ENCODE data around the gene PIANP.
"Not testable (repeated sequence)": the region's sequence is repeated elsewhere in the genome, so short reads cannot be mapped to it uniquely, and the experiment has no call there.

The PIANP gene

GRCh38 chr12:6724409-6724797 lies 23.8 kb upstream of the PIANP start:
- DNase-seq (ENCODE audit: low spot score): peak; percentile 64
- TF ChIP-seq CTCF (IDR thresholded peaks at IDR 0.05; ENCODE audit: borderline replicate concordance, control extremely low read depth, extremely low read depth, insufficient read depth, missing control alignments): no peak
- in situ Hi-C loops (cut with MboI; ENCODE audit: low sequenced_read_pairs, unreplicated experiment): no loop called here

- in situ Hi-C loops (cut with MboI; ENCODE audit: low sequenced_read_pairs, unreplicated experiment): no loop called here
- peak; percentile 9 for TF ChIP-seq CTCF (IDR thresholded peaks at IDR 0.05; ENCODE audit: borderline replicate concordance, control extremely low read depth, extremely low read depth, insufficient read depth, missing control alignments)
- DNase-seq (ENCODE audit: low spot score): peak; percentile 98
Measured at GRCh38 chr12:6723607-6724408, 23.2 kb upstream of the PIANP start, which contains the start of gene COPS7A. TSS of gene COPS7A (plus strand) at chr12:6724046. CDS start at chr12:6724657, 611 bp downstream.

GRCh38 chr12:6722863-6723262 lies 22.2 kb upstream of the PIANP start:
- in situ Hi-C loops (cut with MboI; ENCODE audit: low sequenced_read_pairs, unreplicated experiment): no loop called here
- TF ChIP-seq CTCF (IDR thresholded peaks at IDR 0.05; ENCODE audit: borderline replicate concordance, control extremely low read depth, extremely low read depth, insufficient read depth, missing control alignments): no peak
- DNase-seq (ENCODE audit: low spot score): no peak

GRCh38 chr12:6716874-6717437 lies 16.3 kb upstream of the PIANP start:
- no peak for DNase-seq (ENCODE audit: low spot score)
- in situ Hi-C loops (cut with MboI; ENCODE audit: low sequenced_read_pairs, unreplicated experiment): no loop called here
- TF ChIP-seq CTCF (IDR thresholded peaks at IDR 0.05; ENCODE audit: borderline replicate concordance, control extremely low read depth, extremely low read depth, insufficient read depth, missing control alignments): no peak

GRCh38 chr12:6716031-6716873 lies 15.6 kb upstream of the PIANP start:
- in situ Hi-C loops (cut with MboI; ENCODE audit: low sequenced_read_pairs, unreplicated experiment): not testable (repeated sequence)

GRCh38 chr12:6708960-6709394 lies 8.4 kb upstream of the PIANP start:
- no peak for TF ChIP-seq CTCF (IDR thresholded peaks at IDR 0.05; ENCODE audit: borderline replicate concordance, control extremely low read depth, extremely low read depth, insufficient read depth, missing control alignments)
- no peak for DNase-seq (ENCODE audit: low spot score)
- in situ Hi-C loops (cut with MboI; ENCODE audit: low sequenced_read_pairs, unreplicated experiment): no loop called here

More at GRCh38 chr12:6716031-6716873, 15.6 kb upstream of the PIANP start:
- DNase-seq (ENCODE audit: low spot score): not testable (repeated sequence)

GRCh38 chr12:6708351-6708750 lies 7.7 kb upstream of the PIANP start:
- DNase-seq (ENCODE audit: low spot score); in situ Hi-C loops (cut with MboI; ENCODE audit: low sequenced_read_pairs, unreplicated experiment): not testable (repeated sequence)
